C4-2B (cell line): ENCODE measurements around the gene DNM3.

Source experiments
- ZFX ChIP-seq: fragments of 450-650 bp; IDR thresholded peaks from 2 replicates; pipeline ENCODE4 v1.6.1; 2017
- TF ChIP-seq, protein P1 (sequence below): fragments of 450-650 bp; conservative IDR thresholded peaks from 2 replicates; pipeline ENCODE4 v1.5.1; 2017; ENCODE audit warnings: mild to moderate bottlenecking

DNA sequence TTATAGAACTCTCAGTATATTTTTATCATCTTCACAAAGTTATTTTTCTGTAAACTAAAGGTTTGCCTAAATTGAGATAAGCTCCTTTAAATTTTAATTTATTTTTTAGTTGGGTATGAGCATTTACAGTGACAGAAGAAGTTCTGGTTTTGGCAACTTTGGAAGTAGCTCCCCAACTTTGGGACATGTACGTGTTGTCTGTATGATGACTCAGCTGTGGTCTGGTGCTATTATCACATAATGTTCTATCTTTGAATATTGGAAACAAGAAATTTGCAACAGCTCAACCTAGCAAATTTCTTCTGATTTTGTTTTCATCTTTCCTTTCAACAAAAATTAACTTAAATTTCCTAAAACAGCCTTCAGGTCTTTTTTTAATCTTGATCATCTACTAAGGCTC is 532.6 kb downstream of the DNM3 start:
- TF ChIP-seq, protein P1, sequence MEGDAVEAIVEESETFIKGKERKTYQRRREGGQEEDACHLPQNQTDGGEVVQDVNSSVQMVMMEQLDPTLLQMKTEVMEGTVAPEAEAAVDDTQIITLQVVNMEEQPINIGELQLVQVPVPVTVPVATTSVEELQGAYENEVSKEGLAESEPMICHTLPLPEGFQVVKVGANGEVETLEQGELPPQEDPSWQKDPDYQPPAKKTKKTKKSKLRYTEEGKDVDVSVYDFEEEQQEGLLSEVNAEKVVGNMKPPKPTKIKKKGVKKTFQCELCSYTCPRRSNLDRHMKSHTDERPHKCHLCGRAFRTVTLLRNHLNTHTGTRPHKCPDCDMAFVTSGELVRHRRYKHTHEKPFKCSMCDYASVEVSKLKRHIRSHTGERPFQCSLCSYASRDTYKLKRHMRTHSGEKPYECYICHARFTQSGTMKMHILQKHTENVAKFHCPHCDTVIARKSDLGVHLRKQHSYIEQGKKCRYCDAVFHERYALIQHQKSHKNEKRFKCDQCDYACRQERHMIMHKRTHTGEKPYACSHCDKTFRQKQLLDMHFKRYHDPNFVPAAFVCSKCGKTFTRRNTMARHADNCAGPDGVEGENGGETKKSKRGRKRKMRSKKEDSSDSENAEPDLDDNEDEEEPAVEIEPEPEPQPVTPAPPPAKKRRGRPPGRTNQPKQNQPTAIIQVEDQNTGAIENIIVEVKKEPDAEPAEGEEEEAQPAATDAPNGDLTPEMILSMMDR, result no peak
- no peak for TF ChIP-seq ZFX
